Germinal center (tissue), 1 donor: ENCODE results near the gene AP3M1.

Source experiments
- DNase-seq: peaks from one replicate; pipeline ENCODE4 v3.0.0; 2012; ENCODE audit warnings: mixed read lengths, low spot score

The AP3M1 gene

DNA sequence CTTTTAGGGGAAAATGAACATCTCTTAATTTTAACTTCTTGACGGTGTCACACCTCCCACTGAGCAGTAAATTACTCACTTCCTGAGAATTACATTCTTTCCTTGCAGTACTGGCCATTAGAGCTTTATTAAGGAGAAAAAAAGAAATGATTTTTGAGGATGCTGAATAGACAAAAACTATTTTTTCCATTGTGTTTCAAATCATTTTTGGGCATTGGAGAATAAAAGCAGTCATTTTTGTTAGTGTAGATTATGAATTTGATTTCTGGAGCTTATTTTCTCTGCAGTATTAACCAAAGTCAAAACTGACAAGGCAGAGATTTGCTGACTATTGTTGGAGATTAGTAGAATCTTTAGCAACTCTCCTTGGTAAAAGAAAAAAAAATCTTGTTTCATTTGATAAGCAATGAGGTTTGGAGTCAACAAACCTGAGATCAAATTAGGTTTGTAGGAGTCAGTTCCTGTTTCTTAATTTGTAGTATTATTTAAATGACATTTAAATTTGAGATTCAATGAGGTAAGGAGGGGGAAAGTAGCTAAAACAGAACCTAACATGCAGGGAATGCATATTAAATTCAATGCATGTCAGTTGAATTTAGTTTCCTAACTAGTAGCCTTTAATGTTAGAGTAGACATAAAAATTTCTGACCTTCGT lies 70.6 kb downstream of the AP3M1 start:
- DNase-seq: peak; percentile 52

DNA sequence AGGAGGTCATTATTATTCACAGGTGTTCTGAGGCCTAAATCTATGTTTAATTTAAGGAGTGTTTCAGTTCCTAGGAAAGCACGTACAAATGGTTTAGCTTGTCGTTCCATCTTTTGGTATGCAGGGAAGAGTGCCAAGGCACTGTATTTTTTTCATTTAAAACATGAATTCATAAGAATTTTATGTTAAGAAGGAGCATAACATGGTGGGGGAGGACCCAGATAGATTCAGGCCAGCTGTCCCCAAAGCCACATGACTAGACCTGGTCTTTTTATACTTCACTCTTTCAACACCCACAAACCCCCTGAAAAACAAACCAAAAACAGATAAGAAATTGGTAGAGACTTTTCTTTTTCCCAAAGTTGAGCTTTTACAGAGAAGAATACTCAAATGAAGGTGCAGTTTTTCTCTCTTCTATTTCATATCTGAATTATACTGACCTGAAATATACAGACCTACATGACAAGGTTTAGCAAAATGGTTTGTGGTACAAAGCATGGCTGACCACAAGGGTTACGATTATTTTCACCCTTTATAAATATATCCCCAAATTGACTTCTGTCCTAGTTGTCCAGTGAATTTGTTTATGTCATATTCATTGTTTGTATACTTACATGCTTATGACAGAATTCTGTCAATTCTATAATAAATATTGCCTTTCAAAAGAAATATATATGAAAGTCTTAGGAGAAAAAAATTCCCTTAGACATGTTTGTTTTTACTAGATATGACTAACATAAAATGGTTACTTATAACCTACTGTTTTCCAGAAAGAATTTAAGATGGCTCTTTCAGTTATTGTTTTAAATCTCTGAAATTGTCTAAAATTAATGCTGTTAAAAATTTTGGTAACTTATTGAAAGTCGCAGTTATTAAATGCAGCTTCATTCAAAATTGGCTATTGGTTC lies 71.3 kb downstream of the AP3M1 start:
- DNase-seq: no peak

DNA sequence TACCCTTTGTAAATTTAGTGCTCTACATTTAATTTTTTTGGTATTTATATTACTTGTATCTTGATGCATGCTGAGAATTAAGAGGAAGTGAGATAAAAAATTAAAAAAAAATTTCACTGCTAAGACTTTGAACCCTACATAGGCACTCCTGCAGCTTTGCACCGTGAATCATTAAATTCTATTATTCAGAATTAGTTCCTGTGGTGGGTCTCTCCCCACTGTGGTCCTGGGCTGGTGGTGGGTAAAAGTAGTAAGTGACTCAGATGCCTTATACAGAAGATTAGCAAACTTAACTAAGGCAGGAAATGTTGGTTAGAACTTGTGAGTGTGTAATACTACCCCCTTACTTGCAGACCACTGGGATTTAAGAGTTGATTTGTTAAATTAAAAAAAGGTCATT lies 72.6 kb downstream of the AP3M1 start:
- DNase-seq: no peak

DNA sequence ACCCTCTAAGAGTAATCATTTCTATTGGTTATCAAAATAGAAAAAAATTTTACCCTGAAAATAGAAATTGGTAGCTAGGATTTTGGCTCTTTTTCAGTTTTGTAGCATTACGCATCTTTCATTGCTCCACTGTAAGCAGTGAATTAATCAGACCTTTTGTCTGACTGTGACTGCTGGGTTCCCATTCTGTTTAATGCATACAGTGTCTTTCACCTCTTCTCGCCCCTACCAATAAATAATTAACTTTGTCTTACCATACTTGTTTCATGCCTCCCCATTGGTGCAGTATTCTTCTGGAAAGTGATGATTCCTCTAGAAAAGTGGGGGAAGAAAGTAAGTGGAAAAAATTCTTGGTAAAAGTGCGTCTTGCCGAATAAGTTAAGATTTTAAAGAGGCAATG lies 73.2 kb downstream of the AP3M1 start:
- DNase-seq: no peak

DNA sequence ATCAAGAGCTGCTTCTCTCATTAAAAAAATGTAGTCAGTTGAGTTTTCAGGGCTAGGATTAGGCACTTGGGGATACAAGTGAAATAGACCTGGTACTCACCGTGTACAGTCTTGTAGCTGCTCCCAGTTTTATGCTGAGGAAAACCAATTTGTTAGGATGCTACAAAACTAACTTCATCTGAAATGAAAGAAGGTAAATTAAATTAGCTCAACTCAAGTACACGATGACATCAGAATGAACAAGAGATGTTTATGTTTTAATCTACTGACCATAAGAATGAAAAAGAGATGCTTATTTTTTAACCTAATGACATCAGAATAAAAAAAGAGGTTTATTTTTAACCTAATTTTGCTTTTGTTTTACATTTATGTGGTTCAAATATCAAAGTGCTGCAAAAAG lies 73.7 kb downstream of the AP3M1 start:
- no peak for DNase-seq

DNA sequence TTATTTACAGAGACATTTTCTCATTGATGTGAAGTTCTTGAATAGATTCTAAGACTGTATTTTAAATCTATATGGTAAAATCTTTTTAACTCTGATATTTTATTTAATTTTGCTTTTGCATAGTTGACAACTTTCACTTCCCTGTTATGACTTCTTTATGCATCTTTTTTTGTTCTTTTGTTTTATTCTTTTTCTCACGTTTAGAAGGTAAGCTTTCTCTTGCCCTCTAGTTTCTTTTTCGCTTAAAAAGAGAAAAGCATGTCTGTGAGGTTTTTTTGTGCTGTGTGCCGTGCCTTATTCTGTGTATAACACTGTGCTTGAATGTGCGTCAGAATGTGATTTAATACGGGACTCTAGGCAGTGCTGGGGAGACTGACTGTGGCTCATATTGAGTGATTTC lies 74.7 kb downstream of the AP3M1 start:
- DNase-seq: no peak

DNA sequence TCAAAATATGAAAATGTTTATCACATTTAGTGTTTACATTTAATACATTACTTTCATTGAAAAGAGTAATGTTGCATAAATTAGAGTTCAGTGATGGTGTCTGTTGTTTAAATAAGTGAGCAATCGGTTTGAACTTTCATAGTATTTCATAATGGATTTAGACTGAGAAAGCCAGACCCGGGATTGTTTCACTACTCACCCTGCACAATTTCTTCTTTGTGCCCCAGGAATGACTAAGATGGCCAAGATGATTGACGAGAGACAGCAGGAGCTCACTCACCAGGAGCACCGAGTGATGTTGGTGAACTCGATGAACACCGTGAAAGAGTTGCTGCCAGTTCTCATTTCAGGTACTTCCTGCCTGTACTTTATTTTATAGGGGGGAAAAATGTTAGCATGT lies 78.1 kb downstream of the AP3M1 start:
- no peak for DNase-seq

DNA sequence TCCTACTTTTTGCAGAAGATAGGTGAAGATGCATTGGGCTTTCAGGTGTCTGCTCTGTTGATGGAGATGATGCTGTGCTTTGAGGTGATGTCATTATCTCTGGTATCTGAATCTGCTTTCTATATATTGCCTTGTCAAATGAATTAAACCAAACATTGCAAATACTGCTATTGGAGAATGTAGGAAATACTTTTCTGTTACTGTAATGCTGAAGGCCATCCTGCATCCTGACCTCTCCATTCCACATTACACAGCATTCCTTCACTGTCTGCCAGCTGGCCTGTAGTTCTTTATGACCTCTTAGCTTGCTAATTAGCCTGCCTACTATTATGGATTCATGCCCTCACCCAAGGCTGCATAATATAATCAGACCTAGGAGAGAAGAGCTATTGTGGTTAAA lies 79.5 kb downstream of the AP3M1 start:
- DNase-seq: no peak
